Measurements from ENCODE around the gene NFKBIA. TPM values are rescaled to one million over a fixed set of nuclear protein-coding genes. Genes with fewer than 3 reads are reported as not detected.

Gene NFKBIA
- total RNA-seq, 6 experiments from 2014 or later: 84.8 to 140 (median 106) TPM

DNA sequence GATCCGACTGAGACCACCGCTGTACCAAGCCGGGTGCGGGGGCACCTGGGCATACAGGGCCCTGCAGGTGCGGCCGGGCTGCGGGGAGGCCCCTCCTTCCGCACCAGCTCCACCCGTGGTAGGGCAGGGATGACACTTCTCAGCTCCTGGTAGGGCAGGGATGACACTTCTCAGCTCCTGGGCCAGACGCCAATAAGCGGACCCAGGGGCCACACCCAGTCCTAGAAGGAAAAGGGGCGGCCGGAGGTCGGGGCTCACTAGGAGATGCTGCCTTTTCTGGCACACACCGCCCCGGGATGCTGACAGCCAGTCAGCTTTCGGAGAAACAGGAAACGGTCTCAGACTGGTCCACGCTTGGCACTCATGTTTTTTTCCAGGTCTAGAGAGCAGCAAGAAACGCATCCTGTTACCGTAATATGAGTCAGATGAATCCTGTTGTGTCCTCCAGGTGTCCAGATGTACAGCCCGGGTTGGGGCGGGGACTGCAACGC lies 34.8 kb downstream of the NFKBIA start:
- H3K4me3 ChIP-seq: no peak overlapping the region
- DNase-seq (no peak), ATAC-seq (peak in 1 of 4 donors; percentile 26)
- WGBS (ENCODE audit: insufficient coverage, low coverage, low lambda C conversion rate, missing lambda C conversion rate): 92% methylated on average over 5 of the region's 24 CpGs
- no peaks in the 10 kb centered on the region for H3K9me3 ChIP-seq
- H3K27ac ChIP-seq: no peak overlapping the region
- TF ChIP-seq, protein P1, sequence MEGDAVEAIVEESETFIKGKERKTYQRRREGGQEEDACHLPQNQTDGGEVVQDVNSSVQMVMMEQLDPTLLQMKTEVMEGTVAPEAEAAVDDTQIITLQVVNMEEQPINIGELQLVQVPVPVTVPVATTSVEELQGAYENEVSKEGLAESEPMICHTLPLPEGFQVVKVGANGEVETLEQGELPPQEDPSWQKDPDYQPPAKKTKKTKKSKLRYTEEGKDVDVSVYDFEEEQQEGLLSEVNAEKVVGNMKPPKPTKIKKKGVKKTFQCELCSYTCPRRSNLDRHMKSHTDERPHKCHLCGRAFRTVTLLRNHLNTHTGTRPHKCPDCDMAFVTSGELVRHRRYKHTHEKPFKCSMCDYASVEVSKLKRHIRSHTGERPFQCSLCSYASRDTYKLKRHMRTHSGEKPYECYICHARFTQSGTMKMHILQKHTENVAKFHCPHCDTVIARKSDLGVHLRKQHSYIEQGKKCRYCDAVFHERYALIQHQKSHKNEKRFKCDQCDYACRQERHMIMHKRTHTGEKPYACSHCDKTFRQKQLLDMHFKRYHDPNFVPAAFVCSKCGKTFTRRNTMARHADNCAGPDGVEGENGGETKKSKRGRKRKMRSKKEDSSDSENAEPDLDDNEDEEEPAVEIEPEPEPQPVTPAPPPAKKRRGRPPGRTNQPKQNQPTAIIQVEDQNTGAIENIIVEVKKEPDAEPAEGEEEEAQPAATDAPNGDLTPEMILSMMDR (IDR thresholded peaks at IDR 0.05): no peak
- no peak for TF ChIP-seq POLR2A (IDR thresholded peaks at IDR 0.05)
- H3K36me3 ChIP-seq: no peaks in the 10 kb centered on the region
- no peaks in the 10 kb centered on the region for H3K27me3 ChIP-seq
- intact Hi-C loops (cut with DNase I): no loop called here
- H3K4me1 ChIP-seq: peaks cover 0 to 12% (median 0%) of the 10 kb centered on the region in 4 donors

DNA sequence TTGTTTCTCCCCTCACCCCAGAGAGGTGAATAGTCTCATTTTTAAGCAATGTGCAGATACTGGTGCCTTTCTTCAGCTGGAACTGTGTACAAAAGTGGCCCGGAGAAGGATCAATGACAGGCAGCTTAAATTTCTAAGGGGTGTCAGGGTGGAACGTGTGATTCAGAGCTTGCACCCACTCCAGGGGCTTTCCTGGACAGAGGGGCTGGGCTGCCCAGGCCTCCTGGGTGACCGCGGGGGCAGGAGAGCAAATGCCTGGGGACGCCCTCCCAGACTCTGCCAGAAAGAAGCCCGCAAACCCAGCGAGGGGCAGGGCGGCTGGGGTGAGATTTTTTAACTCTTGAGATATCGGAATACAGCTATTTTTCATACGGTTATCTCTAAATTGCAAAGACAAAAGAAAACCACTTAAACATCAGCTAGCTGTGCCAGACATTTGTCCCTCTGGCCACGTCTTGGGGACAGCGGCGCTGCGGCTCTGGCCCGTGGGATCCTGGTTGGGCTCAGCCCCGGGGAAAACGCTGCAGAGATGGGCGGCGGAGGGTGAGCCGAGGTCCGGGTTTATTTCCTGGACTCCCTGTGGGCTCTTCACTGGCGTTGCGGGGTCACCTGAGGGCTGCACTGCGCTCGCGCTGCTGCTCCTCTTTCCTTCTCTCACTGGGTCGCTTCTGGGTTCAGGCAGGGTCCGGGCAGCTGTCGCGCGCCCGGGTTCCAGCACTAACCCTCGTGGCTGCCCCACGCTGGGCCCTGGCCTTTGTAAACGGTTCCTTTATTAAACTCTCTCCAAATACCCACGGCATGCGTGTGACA lies 35.8 kb downstream of the NFKBIA start:
- Histone ChIP-seq H3K36me3 (no peaks in the 10 kb centered on the region), H3K4me3 (no peak overlapping the region), H3K4me1 (peaks cover 0 to 12% (median 0%) of the 10 kb centered on the region in 4 donors), H3K9me3 (no peaks in the 10 kb centered on the region), H3K27ac (no peak overlapping the region), H3K27me3 (no peaks in the 10 kb centered on the region)
- TF ChIP-seq, protein P1 (IDR thresholded peaks at IDR 0.05): no peak
- TF ChIP-seq POLR2A (IDR thresholded peaks at IDR 0.05): no peak
- ATAC-seq (no peak), DNase-seq (no peak)
- WGBS (ENCODE audit: insufficient coverage, low coverage, low lambda C conversion rate, missing lambda C conversion rate): 66% methylated on average over 17 of the region's 37 CpGs
- intact Hi-C loops (cut with DNase I): no loop called here

DNA sequence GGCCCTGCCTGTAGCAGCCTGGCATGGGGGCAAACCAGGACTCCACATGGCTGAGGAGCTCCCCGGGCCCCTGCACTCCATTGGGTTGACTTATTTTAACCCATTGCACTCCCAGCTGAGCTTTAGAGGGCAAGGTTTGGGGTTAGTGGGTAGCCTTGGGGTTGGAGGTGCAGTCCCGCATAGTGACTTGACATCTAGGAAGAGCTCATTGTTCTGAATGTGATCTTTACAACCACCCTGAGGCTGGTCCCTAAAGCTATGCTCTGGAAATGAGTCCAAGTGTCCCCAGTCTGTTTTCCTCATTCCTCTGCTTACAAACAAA lies 36.4 kb downstream of the NFKBIA start:
- Histone ChIP-seq H3K36me3 (no peaks in the 10 kb centered on the region), H3K27me3 (no peaks in the 10 kb centered on the region), H3K9me3 (no peaks in the 10 kb centered on the region), H3K4me1 (peaks cover 0 to 12% (median 0%) of the 10 kb centered on the region in 4 donors), H3K27ac (no peak overlapping the region), H3K4me3 (no peak overlapping the region)
- intact Hi-C loops (cut with DNase I): no loop called here
- DNase-seq: no peak
- no peak for TF ChIP-seq POLR2A (IDR thresholded peaks at IDR 0.05)
- TF ChIP-seq, protein P1 (IDR thresholded peaks at IDR 0.05): no peak
- no CpG with 5 or more reads among the region's 2 CpGs for WGBS (ENCODE audit: insufficient coverage, low coverage, low lambda C conversion rate, missing lambda C conversion rate)
- ATAC-seq: no peak

DNA sequence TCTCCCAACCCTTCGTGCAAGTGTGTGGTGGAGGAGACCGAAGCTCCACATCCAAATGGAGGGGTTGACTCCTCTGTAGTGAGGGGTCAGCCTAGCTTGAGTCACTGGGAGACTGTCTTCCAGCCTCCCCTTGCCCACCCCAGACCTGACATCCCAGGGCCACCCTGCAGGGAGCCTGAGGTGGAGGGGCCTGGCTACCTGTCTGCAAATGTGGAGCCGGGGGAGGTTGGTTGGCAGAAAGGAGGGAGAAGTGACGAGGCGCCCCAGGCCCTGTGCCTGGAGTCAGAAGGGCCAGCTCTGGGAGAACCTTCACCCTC lies 37.5 kb downstream of the NFKBIA start:
- DNase-seq (no peak), ATAC-seq (no peak)
- WGBS (ENCODE audit: insufficient coverage, low coverage, low lambda C conversion rate, missing lambda C conversion rate): 80% methylated on average over 1 of the region's 5 CpGs
- Histone ChIP-seq H3K27ac (no peak overlapping the region), H3K9me3 (no peaks in the 10 kb centered on the region), H3K4me3 (no peak overlapping the region), H3K36me3 (no peaks in the 10 kb centered on the region), H3K27me3 (no peaks in the 10 kb centered on the region), H3K4me1 (peaks cover 0 to 12% (median 0%) of the 10 kb centered on the region in 4 donors)
- intact Hi-C loops (cut with DNase I): no loop called here
- TF ChIP-seq POLR2A (IDR thresholded peaks at IDR 0.05): no peak
- TF ChIP-seq, protein P1 (IDR thresholded peaks at IDR 0.05): no peak

All from right lobe of liver (tissue), 6 donors.